Hepatocyte (in vitro differentiated cells): ENCODE measurements around the gene TMEM259.

ENCODE experiments used
- EZH2 ChIP-seq: fragments of 200-600 bp; sonication (generic); IDR thresholded peaks from 2 replicates; pipeline ENCODE4 v1.6.1; 2016; ENCODE audit warnings: antibody characterized with exemption, mild to moderate bottlenecking, borderline replicate concordance
- TF ChIP-seq, protein P1 (sequence below): fragments of 200-600 bp; sonication (generic); IDR thresholded peaks from 2 replicates; pipeline ENCODE4 v1.5.1; 2016; ENCODE audit warnings: antibody characterized with exemption, mild to moderate bottlenecking; ENCODE audit not compliant: poor library complexity

DNA sequence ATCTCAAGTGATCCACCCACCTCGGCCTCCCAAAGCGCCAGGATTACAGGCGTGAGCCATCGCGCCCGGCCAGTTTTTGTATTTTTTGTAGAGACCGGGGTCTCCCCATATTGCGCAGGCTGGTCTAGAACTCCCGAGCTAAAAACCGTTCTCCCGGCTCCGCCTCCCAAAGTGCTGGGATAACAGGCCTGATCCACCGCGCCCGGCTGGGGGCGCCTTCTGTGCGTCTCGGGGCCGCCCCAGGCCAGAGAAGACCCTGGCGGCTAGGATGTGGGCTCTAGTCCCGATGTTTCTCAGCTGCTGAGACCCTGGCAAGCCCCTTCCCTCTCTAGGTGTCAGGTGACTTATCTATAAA, 49.6 kb upstream of the TMEM259 start:
- TF ChIP-seq, protein P1, sequence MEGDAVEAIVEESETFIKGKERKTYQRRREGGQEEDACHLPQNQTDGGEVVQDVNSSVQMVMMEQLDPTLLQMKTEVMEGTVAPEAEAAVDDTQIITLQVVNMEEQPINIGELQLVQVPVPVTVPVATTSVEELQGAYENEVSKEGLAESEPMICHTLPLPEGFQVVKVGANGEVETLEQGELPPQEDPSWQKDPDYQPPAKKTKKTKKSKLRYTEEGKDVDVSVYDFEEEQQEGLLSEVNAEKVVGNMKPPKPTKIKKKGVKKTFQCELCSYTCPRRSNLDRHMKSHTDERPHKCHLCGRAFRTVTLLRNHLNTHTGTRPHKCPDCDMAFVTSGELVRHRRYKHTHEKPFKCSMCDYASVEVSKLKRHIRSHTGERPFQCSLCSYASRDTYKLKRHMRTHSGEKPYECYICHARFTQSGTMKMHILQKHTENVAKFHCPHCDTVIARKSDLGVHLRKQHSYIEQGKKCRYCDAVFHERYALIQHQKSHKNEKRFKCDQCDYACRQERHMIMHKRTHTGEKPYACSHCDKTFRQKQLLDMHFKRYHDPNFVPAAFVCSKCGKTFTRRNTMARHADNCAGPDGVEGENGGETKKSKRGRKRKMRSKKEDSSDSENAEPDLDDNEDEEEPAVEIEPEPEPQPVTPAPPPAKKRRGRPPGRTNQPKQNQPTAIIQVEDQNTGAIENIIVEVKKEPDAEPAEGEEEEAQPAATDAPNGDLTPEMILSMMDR, result peak; percentile 4
- TF ChIP-seq EZH2, result peak; percentile 43
